Activated CD8-positive, alpha-beta T cell treated with anti-CD3 and anti-CD28 coated beads for 36 hours (primary cell): ENCODE data around the gene RWDD4. TPM values are rescaled to one million over a fixed set of nuclear protein-coding genes. Genes with fewer than 3 reads are reported as not detected.

ENCODE experiments used
- ATAC-seq: fragments of 200-7000 bp; cut with Tn5 transposase; one replicate; pipeline ENCODE4 v1.10.0; 2021; ENCODE audit warnings: mild to moderate bottlenecking, moderate library complexity
- CTCF ChIA-PET: fragments of 350-600 bp; sonication (Branson Sonifier 250); formaldehyde crosslinking; loops from one replicate; lab custom pipeline; 2021; ENCODE audit warnings: antibody characterized with exemption; lab: Charles Lee
- POLR2A ChIA-PET: fragments of 350-600 bp; sonication (Branson Sonifier 250); formaldehyde crosslinking; loops from one replicate; lab custom pipeline; 2021; ENCODE audit warnings: antibody characterized with exemption; lab: Charles Lee
- DNase-seq: peaks from one replicate; pipeline ENCODE4 v3.0.0-alpha.2; 2020
- H3K27ac Mint-ChIP-seq: one replicate; pipeline ENCODE4 v1.8.0; 2021; ENCODE audit warnings: mild to moderate bottlenecking, mixed read lengths
- H3K27me3 Mint-ChIP-seq: one replicate; pipeline ENCODE4 v1.8.0; 2021; ENCODE audit warnings: mixed read lengths
- H3K36me3 Mint-ChIP-seq: one replicate; pipeline ENCODE4 v1.8.0; 2021; ENCODE audit warnings: low read depth, mixed read lengths
- H3K4me1 Mint-ChIP-seq: one replicate; pipeline ENCODE4 v1.8.0; 2021; ENCODE audit warnings: low read depth, mixed read lengths
- H3K4me3 Mint-ChIP-seq: one replicate; pipeline ENCODE4 v1.8.0; 2021; ENCODE audit warnings: mild to moderate bottlenecking, moderate library complexity, mixed read lengths
- H3K9me3 Mint-ChIP-seq: one replicate; pipeline ENCODE4 v1.8.0; 2021; ENCODE audit warnings: mixed read lengths
- CTCF ChIP-seq: fragments of 200-600 bp; IDR thresholded peaks from one replicate; pipeline ENCODE4 v1.8.0; 2022; ENCODE audit warnings: antibody characterized with exemption, mild to moderate bottlenecking
- intact Hi-C: fragments of 100-400 bp; cut with micrococcal nuclease; formaldehyde crosslinking; loops from one replicate; pipeline ENCODE4 v1.10.0; 2022
- total RNA-seq, 2 experiments: library from RNA; stranded (reverse); gene quantifications; one replicate each; pipeline ENCODE4 v1.2.3, GENCODE V29; 2021

The RWDD4 gene
- total RNA-seq, 2 experiments from 2014 or later: 19.4 to 20.9 TPM

- POLR2A ChIA-PET: no interaction called here
- CTCF ChIA-PET: no interaction called here
- Mint-ChIP-seq H3K27ac (no peak overlapping the region), H3K36me3 (no peaks in the 10 kb centered on the region), H3K4me1 (no peaks in the 10 kb centered on the region), H3K4me3 (no peak overlapping the region), H3K9me3 (no peaks in the 10 kb centered on the region), H3K27me3 (peaks cover 5% of the 10 kb centered on the region)
- ATAC-seq (no peak), DNase-seq (no peak)
- no peak for TF ChIP-seq CTCF
- intact Hi-C loops: no loop called here
Measured at GRCh38 chr4:183609151-183609550, 49.8 kb downstream of the RWDD4 start.

- H3K9me3 Mint-ChIP-seq: no peaks in the 10 kb centered on the region
- no peak overlapping the region for H3K4me3 Mint-ChIP-seq
- no peak overlapping the region for H3K27ac Mint-ChIP-seq
- no peak for TF ChIP-seq CTCF
- intact Hi-C loops: no loop called here
- DNase-seq (no peak), ATAC-seq (no peak)
- H3K27me3 Mint-ChIP-seq: peaks cover 5% of the 10 kb centered on the region
- ChIA-PET POLR2A (no interaction called here), CTCF (no interaction called here)
- H3K4me1 Mint-ChIP-seq: no peaks in the 10 kb centered on the region
- H3K36me3 Mint-ChIP-seq: no peaks in the 10 kb centered on the region
Measured at GRCh38 chr4:183607894-183608293, 51.1 kb downstream of the RWDD4 start.

- no peak for ATAC-seq
- H3K9me3 Mint-ChIP-seq: no peaks in the 10 kb centered on the region
- intact Hi-C loops: loop anchor here (5.0 kb wide), 1 partner anchor 125 kb away; no protein-coding TSS in a partner anchor
- no peak overlapping the region for H3K27ac Mint-ChIP-seq
- H3K27me3 Mint-ChIP-seq: peaks cover 6% of the 10 kb centered on the region
- POLR2A ChIA-PET: no interaction called here
- no peak overlapping the region for H3K4me3 Mint-ChIP-seq
- no peaks in the 10 kb centered on the region for H3K36me3 Mint-ChIP-seq
- CTCF ChIA-PET: interaction anchor here (0.6 to 1.4 kb wide), 5 partner anchors 21 to 345 kb away, joined by 3 to 5 read pairs (median 3); no protein-coding TSS in a partner anchor
- no peak for TF ChIP-seq CTCF
- DNase-seq: no peak
- H3K4me1 Mint-ChIP-seq: no peaks in the 10 kb centered on the region
Measured at GRCh38 chr4:183602557-183603027, 56.4 kb downstream of the RWDD4 start.

- H3K4me1 Mint-ChIP-seq: no peaks in the 10 kb centered on the region
- no peak overlapping the region for H3K4me3 Mint-ChIP-seq
- H3K27me3 Mint-ChIP-seq: peaks cover 1% of the 10 kb centered on the region
- TF ChIP-seq CTCF: no peak
- H3K36me3 Mint-ChIP-seq: no peaks in the 10 kb centered on the region
- no peak overlapping the region for H3K27ac Mint-ChIP-seq
- ATAC-seq: no peak
- ChIA-PET CTCF (interaction anchor here (1.2 to 2.3 kb wide), 7 partner anchors 9 to 137 kb away, joined by 3 to 9 read pairs (median 4); no protein-coding TSS in a partner anchor), POLR2A (no interaction called here)
- H3K9me3 Mint-ChIP-seq: no peaks in the 10 kb centered on the region
- intact Hi-C loops: loop anchor here (5.0 kb wide), 1 partner anchor 124 kb away; no protein-coding TSS in a partner anchor
- no peak for DNase-seq
Measured at GRCh38 chr4:183601381-183601780, 57.6 kb downstream of the RWDD4 start.

DNA sequence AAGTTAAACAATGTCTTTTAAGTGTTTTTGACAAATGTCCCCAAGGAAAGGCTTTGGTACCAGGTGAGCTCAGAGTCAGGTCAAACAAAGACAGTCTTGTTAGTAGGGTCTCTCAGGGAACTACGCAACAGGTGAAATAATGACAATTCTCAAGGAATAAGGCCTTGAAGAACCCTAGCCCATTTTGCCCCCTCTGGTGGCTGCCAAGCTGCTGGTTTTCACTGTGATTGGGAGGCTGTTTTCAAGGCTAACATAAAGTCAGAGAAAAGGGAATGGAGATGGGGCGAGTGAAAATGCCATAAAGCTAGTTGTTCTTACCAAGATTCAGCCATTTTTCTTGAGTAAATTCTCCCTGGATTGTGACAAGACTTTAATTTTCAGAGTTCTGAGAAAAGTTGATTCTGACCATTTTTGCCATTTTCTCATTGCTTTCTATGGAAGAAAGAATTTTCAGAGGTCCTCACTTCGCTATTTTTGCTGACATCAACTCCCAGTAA lies 58.7 kb downstream of the RWDD4 start:
- intact Hi-C loops: loop anchor here (5.0 kb wide), 1 partner anchor 123 kb away; no protein-coding TSS in a partner anchor
- Mint-ChIP-seq H3K4me3 (no peak overlapping the region), H3K27me3 (peaks cover 1% of the 10 kb centered on the region), H3K36me3 (no peaks in the 10 kb centered on the region), H3K4me1 (no peaks in the 10 kb centered on the region), H3K9me3 (no peaks in the 10 kb centered on the region), H3K27ac (no peak overlapping the region)
- ChIA-PET POLR2A (interaction anchor here (0.7 kb wide), 1 partner anchor 436 kb away, joined by 3 read pairs; no protein-coding TSS in a partner anchor), CTCF (interaction anchor here (0.8 to 2.3 kb wide), 12 partner anchors 10 to 136 kb away, joined by 3 to 9 read pairs (median 4); no protein-coding TSS in a partner anchor)
- TF ChIP-seq CTCF: no peak
- ATAC-seq: no peak
- peak; percentile 6 for DNase-seq
